GM18909 (cell line): ENCODE results near the gene LONRF3.
"Not testable (repeated sequence)": the region's sequence is repeated elsewhere in the genome, so short reads cannot be mapped to it uniquely, and the experiment has no call there.

Source experiments
- ATAC-seq: cut with Tn5 transposase; IDR thresholded peaks from one replicate; pipeline ENCODE4 v1.9.1; 2021; ENCODE audit warnings: mild to moderate bottlenecking; ENCODE audit not compliant: unreplicated experiment, poor library complexity

The LONRF3 gene

DNA sequence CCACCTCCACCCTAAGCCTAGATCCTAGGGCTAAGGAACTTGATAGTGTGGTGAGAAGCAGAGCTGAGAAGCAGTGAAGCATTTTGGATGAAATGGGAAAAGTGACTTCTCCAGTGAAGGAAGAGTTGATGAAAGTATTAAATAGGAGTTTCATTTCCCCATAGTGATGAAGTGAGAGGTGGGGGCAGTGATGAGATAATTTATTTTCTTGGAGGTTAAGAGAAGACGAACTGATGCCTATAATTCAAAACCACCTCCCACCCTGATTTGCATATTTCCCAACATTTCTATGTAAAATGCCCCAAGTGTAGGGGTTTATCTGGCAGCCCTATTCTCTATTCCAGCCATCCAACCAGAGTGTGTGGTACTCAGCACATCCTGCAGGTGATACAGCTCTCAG is 6.3 kb downstream of the LONRF3 start:
- no peak for ATAC-seq

DNA sequence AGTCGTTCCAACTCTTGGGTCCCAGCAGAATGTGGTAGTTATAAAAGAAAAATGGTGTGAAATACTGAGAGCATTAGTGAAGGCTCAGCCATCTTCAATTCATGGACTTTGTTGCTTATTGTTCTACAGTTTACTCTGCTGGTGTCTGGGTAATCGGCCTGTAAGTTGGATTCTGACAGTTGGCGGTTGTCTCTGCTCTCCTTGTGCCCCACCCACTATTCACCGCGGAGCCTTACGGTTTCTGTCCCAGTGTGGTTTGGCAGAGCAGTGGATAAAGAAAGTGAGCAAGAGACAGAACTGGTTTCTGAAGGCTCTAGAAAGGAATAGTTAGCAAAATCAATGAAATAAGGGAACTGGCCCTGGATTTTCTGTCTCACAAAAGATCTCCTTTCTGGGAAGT is 9.1 kb downstream of the LONRF3 start:
- no peak for ATAC-seq

DNA sequence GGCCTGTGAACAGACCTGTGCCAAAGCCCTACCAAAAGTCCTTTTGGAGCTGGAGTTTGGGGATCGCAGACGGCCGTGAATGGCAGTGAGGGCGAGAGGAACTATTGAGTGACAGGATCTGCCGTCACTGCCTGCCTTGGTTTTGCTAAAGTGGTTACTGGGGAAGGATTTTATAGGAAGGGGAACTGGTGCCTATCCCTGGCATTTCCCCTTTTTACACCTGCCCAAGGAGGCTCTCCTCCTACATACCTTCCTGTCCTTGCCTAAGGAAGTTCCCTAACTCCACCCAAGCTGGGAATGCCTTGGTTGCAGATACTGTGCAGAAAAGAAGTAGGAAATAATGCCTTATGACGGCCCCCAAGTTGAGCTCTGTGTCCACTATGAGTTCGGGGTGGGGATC is 14.5 kb downstream of the LONRF3 start:
- ATAC-seq = no peak

- no peak for ATAC-seq
Measured at GRCh38 chrX:118989886-118990285, 15.5 kb downstream of the LONRF3 start.

DNA sequence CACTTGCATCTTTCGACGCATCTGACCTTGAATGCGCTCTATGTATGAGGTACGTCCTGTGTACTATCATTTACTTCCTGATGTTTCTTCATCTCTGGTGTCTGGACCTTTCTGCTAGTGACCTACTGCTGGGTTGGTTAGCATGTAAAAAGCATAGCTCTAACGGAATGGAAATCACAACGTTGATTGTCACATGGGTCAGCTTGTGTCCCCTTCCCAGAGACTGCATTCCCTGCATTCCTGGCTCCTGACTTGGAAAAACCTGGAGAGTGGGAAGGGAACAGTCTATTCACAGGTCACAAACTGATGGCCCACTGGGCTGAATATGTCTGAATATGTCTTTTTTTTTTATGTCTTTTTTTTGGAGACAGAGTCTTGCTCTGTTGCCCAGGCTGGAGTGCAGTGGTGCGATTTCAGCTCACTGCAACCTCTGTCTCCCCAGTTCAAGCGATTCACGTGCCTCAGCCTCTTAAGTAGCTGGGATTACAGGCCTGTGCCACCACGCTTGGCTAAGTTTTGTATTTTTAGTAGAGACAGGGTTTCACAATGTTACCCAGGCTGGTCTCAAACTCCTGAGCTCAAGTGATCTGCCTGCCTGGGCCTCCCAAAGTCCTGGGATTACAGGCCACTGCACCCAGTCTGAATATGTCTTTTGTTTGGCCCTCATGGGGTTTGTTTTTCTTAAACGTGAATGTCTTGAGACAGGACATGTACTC is 16.3 kb downstream of the LONRF3 start:
- no peak for ATAC-seq

DNA sequence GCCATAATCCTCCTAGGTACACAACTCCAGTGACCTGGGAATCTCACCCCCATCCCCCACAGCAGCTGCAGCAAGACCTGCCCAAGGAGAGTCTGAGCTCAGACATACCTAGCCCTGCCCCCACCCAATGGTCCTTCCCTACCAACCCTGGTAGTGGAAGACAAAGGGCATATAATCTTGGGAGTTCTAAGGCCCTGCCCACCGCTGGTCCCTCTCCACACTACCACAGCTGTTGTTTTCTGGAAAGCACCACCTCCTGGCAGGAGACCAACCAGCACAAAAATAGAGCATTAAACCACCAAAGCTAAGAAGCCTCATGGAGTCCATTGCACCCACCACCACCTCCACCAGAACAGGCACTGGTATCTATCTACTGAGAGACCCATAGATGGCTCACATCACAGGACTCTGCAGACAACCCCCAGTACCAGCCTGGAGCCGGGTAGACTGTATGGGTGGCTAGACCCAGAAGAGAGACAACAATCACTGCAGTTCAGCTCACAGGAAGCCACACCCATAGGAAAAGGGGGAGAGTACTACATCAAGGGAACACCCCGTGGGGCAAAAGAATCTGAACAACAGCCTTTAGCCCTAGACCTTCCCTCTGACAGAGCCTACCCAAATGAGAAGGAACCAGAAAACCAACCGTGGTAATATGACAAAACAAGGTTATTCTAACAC is 18.2 kb downstream of the LONRF3 start:
- not testable (repeated sequence) for ATAC-seq

DNA sequence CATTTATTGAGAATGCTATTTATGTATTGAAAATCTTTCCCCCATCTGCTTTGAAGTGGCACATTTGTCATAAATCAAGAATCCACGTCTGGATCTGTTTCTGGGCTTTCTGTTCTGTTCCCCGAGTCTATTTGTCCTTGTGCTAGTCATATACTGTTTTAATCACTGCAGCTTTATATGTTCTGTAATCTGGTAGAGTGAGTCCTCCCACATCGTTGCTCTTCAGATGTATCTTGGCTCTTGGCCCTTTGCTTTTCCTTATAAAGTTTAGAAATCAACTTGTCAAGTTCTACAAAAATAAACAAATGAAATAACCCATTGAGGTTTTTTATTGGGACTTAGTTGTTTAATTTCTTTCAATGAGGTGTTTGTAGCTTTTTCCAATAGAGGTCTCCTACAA is 29.0 kb downstream of the LONRF3 start:
- ATAC-seq = no peak

GRCh38 chrX:119004920-119005524 is 30.6 kb downstream of the LONRF3 start:
- peak; percentile 93 for ATAC-seq

- ATAC-seq = no peak
Measured at GRCh38 chrX:119007189-119007770, 32.9 kb downstream of the LONRF3 start.

GRCh38 chrX:119008110-119008744 is 33.8 kb downstream of the LONRF3 start:
- ATAC-seq = no peak

DNA sequence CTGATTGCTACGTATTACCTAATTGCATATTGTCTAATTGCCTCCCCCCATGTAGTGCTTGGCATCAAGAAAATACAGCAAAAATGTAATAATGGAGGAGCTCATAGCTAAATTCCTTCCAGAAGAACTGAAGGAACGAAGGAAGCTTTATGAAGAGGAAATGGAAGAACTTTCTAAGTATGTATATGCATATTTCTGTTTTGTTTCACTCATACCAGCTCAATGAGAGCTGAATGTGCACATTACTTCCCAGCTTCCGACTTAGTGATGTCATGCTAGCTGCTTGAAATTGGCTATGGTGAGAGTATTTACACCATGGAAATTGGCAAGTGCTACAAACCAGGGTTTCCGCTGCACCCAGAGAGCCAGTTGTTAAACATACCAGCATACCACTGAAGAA is 34.7 kb downstream of the LONRF3 start:
- no peak for ATAC-seq

DNA sequence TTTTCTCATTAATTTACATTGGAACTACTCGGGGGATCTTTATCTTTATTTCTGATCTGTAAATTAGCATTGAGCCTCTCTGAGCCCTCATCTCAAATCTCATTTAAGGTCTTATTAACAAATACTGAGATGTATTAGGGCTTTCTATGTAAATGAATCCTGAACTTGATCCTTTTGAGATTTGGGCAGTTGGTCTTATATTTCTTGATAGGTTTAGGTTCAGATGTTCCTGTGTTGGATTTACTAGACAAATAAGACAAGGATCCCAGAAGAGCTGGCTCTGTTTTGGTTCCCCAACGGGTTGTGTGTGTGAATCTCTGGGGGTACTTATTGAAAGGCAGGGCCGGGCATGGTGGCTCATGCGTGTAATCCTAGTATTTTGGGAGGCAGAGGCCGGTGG is 36.1 kb downstream of the LONRF3 start:
- ATAC-seq = no peak

DNA sequence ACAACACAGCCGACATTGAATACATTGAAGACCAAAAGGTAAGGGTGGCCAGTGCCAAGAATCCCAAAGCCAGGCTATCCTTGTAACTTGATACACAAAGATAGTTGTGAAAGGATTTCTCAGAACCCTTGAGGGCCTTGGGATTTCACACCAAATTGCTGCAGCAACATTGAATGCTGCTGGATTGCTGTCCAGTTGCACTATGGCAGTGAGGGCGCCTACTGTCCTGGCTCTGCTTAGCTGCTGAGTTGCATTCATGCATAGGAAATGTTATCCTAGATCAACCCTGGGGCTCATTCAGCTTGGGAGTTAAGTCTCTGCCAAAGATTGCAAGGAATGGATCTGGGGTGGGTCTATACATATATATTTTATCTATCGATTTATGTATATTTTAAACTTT is 38.7 kb downstream of the LONRF3 start:
- no peak for ATAC-seq

GRCh38 chrX:119015407-119016237 is 41.2 kb downstream of the LONRF3 start:
- peak; percentile 97 for ATAC-seq

- no peak for ATAC-seq
Measured at GRCh38 chrX:119017077-119017476, 42.7 kb downstream of the LONRF3 start.

GRCh38 chrX:119025900-119026299 is 51.5 kb downstream of the LONRF3 start:
- no peak for ATAC-seq

DNA sequence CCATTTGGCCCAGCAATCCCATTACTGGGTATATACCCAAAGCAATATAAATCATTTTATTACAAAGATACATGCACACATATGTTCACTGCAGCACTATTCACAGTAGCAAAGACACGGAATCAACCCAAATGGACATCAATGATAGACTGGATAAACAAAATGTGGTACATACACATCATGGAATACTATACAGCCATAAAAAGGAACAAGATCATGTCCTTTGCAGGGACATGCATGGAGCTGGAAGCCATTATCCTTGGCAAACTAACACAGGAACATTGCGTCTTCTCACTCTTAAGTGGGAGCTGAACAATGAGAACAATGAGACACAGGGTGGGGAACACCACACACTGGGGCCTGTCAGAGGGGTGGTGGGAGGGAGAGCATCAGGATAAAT is 51.9 kb downstream of the LONRF3 start:
- not testable (repeated sequence) for ATAC-seq

DNA sequence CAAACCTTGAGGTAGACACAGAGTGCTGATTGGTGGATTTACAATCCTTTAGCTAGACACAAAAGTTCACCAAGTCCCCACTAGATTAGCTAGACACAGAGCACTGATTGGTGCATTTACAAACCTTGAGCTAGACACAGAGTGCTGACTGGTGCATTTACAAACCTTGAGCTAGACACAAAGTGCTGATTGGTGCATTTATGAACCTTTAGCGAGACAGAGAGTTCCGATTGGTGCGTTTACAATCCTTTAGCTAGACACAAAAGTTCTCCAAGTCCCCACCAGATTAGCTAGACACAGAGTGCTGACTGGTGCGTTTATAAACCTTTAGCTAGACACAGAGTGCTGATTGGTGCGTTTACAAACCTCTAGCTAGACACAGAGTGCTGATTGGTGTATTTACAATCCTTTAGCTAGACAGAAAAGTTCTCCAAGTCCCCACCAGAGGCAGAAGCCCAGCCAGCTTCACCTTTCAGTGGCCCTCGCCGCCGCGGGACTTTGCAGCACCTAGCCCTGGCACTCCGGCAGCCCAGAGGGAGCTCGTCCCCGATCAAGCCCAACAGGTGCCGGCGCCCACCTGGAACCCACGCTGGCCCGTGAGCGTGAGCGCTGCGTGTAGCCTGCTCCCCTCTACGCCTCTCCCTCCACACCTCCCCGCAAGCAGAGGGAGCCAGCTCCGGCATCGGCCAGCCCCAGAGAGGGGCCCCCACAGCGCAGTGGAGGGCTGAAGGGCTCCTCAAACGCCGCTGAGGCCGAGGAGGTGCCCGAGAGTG is 53.7 kb downstream of the LONRF3 start:
- not testable (repeated sequence) for ATAC-seq

- ATAC-seq = no peak
Measured at GRCh38 chrX:119028733-119029330, 54.4 kb downstream of the LONRF3 start.
